ENCODE results near the gene CKLF.
"Not testable (repeated sequence)": the region's sequence is repeated elsewhere in the genome, so short reads cannot be mapped to it uniquely, and the experiment has no call there.

Gene CKLF

DNA sequence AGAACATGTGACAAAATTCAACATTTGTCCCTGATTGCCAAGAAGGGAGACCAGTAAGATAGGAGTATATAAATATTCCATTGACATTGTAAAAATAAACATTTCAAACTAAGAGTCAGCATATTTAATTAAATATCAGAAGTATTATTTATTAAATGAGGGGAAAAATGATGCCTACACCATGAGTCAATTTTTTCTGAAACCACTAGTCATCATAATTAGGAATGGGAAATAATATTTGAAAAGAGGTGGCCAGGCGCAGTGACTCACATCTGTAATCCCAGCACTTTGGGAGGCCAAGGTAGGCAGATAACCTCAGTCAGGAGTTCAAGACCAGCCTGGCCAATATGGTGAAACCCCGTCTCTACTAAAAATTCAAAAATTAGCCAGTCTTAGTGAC lies 16.0 kb downstream of the CKLF start:
- DNase-seq (ENCODE audit: low read depth in 2 of 2) = no peak

DNA sequence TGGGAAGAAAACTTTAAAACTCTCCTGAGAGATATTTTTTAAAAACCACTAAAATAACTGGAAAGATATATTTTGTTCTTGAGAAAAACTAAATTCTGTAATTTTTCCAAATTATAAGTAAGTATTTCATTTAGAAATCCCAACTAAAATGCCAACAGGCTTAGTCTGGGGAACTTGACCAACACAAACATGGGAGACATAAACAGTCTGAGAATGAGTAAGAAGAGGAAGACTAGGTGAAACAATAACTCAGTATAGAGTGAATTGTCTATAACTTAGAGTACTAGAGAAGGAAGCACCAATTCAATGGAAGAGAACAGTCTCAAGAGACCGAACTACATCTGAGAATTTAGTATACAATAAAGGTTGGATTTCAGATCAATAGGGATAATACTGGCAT lies 16.8 kb downstream of the CKLF start:
- DNase-seq (ENCODE audit: low read depth in 2 of 2) = no peak

DNA sequence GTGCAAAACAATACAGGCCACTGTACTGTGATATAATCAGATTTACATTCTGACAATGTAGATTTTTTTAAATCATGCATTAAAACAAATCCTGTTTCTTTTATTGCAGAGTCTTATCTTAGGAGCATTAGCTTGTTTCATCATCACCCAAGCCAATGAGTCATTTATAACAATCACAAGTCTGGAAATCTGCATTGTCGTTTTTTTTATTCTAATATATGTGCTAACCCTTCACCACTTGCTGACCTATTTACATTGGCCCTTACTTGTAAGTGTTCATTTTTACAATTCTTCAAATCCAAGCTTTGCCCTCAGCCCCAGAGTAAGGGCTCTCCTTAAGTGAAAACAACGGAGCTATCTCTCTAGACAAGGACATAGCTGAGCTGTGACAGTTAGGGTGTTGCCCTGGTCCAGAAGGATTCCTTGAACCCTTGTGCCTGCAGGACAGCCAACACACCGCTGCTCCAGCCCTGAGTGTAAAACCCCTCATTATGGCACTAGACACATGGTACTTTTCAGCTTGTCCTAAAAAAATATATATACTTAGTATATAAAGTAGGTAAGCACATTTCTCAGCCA lies 17.5 kb downstream of the CKLF start:
- no peak for DNase-seq (ENCODE audit: low read depth in 2 of 2)

DNA sequence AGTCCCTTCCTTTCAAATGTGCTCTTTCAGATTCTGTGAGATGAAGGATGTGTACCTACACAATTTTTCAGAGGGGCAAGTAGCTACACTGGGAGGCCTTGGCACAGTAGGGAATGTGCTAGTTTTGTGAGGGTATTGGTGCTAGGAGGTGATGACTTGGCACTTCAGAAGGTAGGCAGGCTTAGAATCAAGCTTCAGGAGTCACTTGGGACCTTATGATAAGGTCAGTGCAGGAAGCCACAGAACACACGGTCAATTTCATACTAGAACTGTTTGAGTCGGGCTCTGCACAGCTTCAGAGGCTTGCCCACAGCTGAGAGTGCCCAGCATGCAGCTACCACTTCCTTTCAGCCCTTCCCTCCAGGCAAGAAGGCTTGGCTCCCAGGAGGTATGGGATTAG lies 20.0 kb downstream of the CKLF start:
- DNase-seq (ENCODE audit: low read depth in 2 of 2) = no peak

DNA sequence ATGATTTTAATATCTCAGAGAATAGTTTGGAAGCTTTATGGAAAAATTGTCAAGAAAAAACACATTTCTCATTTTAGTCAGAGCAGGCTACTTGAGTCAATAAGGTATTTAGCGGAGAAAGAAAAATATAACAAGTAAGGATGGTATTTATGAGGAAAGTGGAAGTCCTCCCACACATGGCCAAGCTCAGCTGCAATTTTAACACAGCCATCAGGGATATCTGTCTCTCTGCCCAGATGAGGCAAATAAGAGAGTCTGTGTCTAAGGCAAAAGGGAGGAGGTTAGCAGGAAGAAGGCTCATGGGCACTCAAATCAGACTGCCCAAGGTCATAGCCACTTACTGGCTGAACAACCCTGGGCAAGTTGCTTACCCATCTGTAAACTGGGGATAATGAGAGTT lies 21.7 kb downstream of the CKLF start:
- DNase-seq (ENCODE audit: low read depth in 2 of 2) = no peak

DNA sequence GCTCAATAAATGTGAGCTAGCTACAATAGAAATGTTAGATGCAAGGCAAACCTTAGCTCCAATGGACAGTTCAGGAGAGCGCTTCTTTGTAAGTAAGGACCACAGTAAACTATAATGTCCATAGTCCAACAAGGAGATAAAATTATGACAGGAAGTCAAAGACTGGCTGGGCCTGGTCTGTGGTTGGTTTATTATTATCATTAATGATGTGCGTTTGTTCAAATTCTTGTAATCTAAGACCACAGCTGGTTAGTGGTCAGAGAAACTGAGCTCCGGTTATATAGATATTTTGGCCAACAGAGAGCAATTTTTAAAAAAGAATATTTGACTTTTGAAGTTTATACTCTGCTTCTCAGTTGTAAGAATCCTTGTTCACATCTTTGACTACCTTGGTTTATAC lies 22.2 kb downstream of the CKLF start:
- no peak for DNase-seq (ENCODE audit: low read depth in 2 of 2)

DNA sequence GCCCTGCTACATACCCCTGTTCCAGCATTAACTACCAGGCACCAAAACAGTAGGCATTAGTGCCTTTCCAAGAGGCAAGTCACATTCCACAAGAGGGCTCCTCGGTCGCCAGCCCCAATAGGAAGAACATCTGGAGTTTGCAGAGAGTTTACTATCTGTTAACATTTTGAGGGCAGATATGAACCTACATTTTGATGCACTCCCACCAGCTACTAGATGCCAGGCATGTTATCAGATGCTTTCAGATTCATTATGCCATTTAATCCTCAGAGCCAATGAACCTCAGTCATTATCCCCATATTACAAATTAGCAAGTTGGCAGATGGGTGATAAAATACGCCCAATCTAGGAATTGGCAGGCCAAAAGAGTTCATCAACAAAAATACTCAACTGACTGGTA lies 22.7 kb downstream of the CKLF start:
- DNase-seq (ENCODE audit: low read depth in 2 of 2) = no peak

DNA sequence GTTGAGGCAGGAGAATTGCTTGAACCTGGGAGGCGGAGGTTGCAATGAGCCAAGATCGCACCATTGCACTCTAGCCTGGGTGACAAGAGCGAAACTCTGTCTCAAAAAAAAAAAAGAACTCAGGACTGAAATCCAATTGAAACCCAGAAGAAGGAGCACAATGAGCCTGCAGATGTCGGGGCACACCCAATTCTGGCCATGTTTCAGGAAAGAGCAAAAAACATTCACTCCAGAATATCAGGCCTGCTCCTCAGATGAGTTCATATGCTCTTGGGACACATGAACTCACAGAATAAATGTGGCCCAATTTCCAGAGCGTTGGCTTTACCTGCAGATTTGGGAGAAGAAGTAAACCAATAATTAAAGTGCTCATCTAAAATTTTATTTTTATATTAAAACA lies 23.9 kb downstream of the CKLF start:
- no peak for DNase-seq (ENCODE audit: low read depth in 2 of 2)

DNA sequence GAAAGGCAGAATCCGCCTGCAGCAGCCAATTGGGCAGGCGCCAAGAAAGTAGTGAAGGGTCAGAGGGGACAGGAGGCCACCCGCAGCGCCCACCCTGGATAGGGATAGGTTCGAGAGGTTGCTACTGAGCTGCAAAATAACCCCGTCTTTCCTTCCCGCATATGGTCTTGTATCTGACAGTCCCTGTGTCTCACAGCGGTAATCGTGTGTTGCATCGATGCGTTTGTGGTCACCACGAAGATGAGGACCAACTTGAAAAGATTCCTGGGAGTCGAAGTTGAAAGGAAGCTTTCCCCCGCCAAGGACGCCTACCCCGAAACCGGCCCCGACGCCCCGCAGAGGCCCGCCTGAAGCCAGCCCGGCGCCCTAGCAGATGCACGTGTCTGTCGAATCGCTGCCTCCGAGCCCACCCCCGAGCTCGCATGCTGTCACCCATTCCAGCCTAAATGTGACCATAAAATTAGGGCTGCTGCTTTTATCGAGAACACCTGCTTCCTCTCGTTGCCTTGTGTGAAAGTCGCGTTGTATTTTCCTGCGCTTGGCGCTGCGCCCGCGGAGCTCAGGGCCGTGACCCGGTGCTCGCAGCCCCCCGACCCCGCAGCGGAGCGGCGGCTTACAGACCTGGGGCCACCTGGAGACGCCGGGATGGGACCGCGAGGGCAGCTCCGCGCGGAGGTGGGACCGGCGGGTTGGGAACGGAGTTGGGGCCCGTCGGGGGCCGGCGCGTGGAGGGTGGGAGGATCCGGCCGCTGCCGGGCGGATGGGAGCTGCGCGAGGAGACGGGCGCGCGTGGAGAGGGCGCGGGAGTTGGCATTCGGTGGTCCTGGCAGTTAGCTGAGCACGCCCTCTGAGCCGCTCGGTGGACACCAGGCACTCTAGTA lies 26.5 kb downstream of the CKLF start, which contains the start of gene CMTM2:
TSS of gene CMTM2 (plus strand) at position 813 of the 881 bp plus-strand sequence. CDS start 145 bp downstream, outside the sequence.
- DNase-seq (ENCODE audit: low read depth in 2 of 2) = peak in 1 of 2 donors; percentile 24

DNA sequence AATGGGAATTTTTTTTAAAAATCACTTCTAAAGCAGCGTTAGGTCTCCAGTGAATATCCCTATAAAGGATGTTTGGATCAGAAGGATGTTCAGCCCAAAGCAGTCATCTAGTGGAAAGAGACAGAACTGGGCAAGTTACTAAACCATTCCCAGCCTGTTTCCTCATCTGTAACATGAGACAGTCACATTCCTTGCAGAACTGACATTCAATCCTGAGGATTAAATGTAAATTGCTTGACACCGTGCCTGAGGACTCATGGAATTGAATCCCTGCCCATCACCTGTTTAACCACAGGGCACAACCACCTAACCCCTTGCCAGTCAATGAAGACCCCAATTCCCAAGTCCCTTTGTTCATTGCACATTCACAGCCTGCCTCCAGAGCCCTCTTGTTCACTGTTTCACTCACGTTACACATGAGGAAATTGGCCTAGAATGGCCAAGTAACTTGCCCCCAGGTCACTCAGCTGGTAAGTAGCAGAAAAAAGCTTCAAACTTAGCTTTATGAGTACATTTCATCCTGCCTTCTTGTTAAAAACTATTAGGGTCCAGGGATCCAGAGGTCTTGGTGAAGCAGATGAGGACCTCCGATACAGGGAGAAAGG lies 28.3 kb downstream of the CKLF start:
- no peak for DNase-seq (ENCODE audit: low read depth in 2 of 2)

DNA sequence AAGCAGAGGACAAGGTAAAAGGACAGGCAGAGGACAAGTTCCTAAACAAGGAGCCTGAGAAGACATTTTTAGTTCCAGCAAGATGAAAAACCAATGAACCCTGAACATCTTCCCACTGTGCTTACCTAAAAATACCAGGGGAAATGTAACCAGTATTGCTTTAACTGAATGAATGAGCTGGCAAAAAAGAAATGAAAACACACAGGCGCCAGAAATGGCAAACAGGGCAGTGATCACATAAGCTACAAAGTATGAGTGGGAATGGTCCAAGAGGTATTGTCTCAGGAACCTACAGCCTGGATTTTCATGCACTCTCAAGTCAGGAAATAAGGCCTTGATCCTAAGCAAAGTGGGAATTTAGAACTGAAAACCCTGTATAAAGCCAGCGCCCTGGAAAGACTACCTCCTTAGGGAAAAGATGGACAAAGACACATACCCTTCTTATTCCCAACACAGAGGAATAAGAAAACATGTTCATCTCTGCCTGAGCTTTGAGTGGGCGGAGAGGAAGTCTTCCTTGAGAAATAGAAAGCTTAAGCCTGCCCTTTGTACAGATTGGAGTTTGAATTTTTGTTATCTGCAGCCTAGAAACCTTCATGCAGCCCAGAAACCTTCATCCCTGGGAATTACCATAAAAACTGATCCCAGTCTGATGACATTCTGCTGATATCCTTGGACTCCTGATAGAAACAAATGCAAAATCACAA lies 29.0 kb downstream of the CKLF start:
- no peak for DNase-seq (ENCODE audit: low read depth in 2 of 2)

DNA sequence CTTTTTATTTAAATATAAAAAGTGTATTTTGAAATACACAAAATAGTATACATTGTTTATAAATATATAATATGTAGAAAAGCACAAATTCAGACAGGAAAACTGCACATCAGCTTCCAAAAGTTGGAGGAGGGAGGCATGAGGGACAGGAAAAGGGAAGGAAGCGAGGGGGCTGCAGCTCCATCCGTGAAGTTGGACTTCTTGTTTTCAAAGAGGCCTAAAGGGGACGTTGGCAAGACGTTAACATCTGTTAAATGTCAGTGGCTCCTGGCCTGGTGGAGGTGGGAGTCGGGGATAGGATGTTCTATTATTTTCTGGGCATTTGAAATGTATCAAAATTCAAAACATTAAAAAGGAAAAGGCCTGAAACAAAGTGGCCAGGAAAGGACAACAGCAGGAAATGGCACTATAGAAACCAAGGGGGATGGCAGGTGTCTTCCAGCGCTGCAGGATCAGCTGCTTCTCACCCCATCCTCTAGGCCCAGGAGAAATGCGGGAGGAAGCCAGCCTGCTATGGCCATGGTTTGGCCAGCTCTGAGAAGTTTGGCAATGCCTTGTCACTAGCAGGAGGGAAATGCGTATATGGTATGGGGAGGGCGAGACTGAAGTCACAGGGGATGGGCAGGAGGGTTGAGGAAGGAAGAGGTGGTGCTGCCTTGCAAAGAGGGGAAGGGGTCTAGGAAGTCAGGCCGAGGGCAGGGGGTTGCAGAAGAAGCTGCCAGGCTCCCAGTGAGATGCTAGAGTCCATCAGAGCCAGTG lies 33.3 kb downstream of the CKLF start:
- DNase-seq (ENCODE audit: low read depth in 2 of 2) = no peak

DNA sequence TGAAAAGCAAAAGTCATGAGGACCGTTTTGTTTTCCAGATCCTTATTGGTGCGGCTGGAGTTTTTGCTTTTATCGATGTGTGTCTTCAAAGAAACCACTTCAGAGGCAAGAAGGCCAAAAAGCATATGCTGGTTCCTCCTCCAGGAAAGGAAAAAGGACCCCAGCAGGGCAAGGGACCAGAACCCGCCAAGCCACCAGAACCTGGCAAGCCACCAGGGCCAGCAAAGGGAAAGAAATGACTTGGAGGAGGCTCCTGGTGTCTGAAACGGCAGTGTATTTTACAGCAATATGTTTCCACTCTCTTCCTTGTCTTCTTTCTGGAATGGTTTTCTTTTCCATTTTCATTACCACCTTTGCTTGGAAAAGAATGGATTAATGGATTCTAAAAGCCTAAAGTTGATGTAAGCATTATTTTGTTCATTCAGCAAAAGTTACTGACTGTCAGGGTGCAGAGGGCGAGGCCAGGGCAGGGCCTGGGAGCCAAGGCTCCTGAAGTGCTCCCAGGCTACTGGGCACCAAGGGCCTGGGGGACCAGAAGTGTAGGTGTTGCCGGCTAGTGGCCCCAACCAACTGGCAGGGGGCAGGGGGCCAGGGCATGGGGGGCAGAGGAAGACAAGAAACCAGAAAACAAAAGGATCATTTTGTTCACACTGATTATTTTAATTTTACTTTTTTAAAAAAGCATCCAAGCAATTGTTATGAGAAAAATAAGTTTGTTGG lies 35.7 kb downstream of the CKLF start:
- DNase-seq (ENCODE audit: low read depth in 2 of 2) = no peak

DNA sequence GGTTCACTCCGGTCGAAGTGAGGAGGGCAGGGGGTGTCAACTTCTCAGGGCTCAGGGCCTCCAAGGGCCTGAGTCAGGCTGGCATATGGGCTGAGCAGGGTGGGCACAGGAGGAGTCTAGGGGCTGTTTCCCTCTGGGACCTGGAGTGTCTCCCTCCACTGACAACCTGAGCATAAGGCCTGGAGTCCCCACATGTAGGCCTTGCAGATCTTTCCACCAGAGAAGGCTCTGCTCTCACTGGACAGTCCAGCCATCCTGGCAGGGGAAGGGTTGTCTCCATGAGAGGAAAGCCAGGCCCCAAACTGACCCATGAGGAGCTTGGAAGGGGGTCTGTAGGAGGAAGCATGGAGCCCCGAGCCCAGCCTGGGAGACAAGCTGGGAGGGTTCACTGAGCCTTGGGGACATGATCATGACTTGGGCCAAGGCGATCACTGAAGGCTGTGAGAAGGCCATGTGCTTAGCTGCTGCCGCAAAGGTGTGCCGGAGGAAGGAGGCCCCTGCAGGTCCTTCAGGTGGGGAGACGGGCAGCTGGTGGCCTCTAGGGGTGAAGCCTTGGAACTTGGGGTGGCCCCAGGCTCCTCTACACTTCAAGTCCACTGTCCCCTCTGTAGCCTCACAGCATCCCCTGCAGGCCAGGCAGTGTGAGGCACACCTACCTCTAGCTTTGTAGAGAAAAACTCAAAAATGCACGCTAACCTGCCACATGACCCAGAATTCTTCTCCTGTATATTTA lies 36.8 kb downstream of the CKLF start:
- peak in 1 of 2 donors; percentile 27 for DNase-seq (ENCODE audit: low read depth in 2 of 2)

DNA sequence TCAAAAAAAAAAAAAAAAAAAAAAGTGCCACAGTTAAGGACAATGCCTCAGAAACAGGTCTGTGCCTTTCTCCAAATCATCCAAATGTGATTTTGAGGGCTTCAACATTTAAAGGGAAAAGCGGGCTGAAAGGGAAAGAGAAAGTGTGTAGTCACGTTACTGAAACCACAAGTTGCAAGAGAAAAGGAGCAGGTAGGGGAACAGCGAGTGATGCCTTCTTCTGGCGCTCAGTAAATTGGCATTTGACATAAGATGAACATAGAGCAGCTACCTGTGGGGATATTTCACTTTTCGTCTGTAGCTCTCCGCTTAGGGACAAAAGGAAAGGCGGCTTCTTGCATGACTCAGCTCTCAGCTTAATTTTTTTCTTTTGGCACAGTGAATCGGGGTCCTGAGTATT lies 37.9 kb downstream of the CKLF start:
- DNase-seq (ENCODE audit: low read depth in 2 of 2) = no peak

DNA sequence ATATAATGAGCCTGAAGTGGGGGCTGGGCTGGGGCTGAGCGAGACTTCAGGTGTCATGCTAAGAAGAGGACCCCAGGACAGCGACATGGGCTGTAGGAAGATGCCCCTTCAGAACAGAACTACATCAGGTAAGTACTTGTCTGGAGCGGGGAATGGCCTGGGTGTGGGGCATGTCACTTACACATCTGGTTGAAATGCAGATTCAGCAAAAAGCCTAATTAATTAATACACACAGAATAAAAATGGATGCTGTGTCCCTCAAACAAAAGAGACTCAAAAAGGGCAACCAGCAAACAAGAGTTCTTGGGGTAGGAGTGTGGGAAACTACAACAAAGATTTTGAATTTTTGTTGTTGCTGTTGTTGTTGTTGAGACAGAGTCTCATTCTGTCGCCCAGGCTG lies 38.6 kb downstream of the CKLF start:
- no peak for DNase-seq (ENCODE audit: low read depth in 2 of 2)

DNA sequence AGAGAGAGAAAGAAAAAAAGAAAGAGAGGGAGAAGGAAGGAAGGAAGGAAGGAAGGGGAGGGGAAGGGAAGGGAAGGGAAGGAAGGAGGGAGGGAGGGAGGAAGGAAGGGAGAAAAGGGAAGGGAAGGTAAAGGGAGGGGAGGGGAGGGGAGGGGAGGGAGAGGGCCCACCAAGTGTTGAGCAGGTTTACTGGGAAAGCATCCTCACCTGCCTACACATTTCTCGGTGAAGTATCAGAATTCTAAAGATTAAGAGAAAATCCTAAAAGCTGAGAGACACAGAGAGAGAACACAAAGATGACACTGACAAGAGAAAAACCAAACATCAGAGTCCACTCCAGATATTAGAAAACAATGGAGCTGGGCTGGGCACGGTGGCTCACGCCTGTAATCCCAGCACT lies 39.9 kb downstream of the CKLF start:
- no peak for DNase-seq (ENCODE audit: low read depth in 2 of 2)

DNA sequence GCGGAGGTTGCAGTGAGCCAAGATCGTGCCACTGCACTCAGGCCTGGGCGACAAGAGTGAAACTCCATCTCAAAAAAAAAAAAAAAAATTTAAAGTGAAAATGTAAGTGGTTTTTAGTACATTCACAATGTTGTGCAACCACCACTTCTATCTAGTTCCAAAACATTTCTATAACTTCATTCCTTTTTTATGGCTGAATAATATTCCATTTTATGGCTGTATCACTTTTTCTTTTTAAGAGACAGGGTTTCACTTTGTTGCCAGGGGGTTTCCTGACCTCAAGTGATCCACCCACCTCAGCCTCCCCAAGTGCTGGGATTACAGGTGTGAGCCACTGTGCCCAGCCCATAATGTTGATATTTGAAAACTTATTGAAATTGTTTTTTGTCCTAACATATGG lies 40.4 kb downstream of the CKLF start:
- no peak for DNase-seq (ENCODE audit: low read depth in 2 of 2)

DNA sequence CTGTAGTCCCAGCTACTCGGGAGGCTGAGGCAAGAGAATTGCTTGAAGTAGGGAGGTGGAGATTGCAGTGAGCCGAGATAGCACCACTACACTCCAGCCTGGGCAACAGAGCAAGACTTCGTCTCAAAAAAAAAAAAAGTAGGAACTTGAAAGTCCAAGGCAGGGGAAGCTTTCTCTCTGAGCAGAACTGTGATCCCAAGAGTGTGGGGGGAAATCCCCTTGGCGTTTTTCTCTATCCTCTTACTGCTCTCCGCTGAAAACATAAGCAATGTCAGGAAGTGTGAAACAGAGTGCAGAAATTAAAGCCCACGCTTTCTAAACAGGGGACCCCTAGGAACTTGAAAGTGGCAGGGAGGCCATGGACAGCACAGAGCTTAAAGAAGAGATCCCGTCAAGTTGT lies 42.4 kb downstream of the CKLF start:
- no peak for DNase-seq (ENCODE audit: low read depth in 2 of 2)

DNA sequence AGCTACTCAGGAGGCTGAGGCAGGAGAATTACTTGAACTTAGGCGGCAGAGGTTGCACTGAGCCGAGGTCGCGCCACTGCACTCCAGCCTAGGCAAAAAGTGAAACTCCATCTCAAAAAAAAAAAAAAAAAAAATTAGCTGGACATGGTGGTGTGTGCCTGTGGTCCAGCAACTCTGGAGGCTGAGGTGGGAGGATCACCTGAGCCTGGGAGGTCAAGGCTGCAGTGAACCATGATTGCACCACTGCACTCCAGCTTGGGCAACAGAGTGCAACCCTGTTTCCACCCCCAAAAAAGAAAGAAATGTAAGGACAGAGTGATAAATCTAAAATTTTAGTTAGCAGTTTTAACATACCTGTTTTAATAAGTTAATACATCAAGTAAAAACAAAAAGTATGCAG lies 44.2 kb downstream of the CKLF start:
- DNase-seq (ENCODE audit: low read depth in 2 of 2) = not testable (repeated sequence)

All from stimulated activated CD4-positive, alpha-beta T cell treated with anti-CD3 and anti-CD28 coated beads, Interleukin-1b, Interleukin-23, amount 100 ng/mL, for 4 hours (primary cell).